Uterus (tissue), 4 donors: ENCODE measurements around the gene DNAJC9. TPM values are rescaled to one million over a fixed set of nuclear protein-coding genes. Genes with fewer than 3 reads are reported as not detected.

Experiments
- DNase-seq, 2 donors: peaks; one replicate each; pipeline ENCODE4 v3.0.0-alpha.2; 2019 to 2020
- H3K27ac ChIP-seq, 2 donors: fragments of 200-600 bp; sonication (generic); 1 replicate in 1 of 2; 2 replicates in 1 of 2; pipeline ENCODE4 v1.5.1; 2016 to 2018
- H3K27me3 ChIP-seq, 2 donors: fragments of 200-600 bp; sonication (generic); one replicate each; pipeline ENCODE4 v1.5.1; 2018 to 2019; ENCODE audit warnings: control low read depth in 1 of 2
- H3K36me3 ChIP-seq, 2 donors: fragments of 200-600 bp; sonication (generic); one replicate each; pipeline ENCODE4 v1.5.1; 2019; ENCODE audit warnings: control low read depth in 1 of 2
- H3K4me1 ChIP-seq, 2 donors: fragments of 200-600 bp; sonication (generic); one replicate each; pipeline ENCODE4 v1.5.1; 2018 to 2019; ENCODE audit warnings: control low read depth in 1 of 2
- H3K4me3 ChIP-seq, 2 donors: fragments of 200-600 bp; sonication (generic); 1 replicate in 1 of 2; 2 replicates in 1 of 2; pipeline ENCODE4 v1.5.1; 2018 to 2019; ENCODE audit warnings: mild to moderate bottlenecking in 1 of 2
- H3K9me3 ChIP-seq, 2 donors: fragments of 200-600 bp; sonication (generic); one replicate each; pipeline ENCODE4 v1.5.1; 2019; ENCODE audit warnings: control low read depth in 1 of 2
- POLR2A ChIP-seq, 2 donors: fragments of 450-650 bp; IDR thresholded peaks; one replicate each; pipeline ENCODE4 v1.6.1; 2016; ENCODE audit warnings: antibody characterized with exemption in 2 of 2, mild to moderate bottlenecking in 1 of 2, moderate library complexity in 1 of 2
- intact Hi-C: fragments of 100-400 bp; cut with DNase I; formaldehyde crosslinking; loops from one replicate; pipeline ENCODE4 v1.15.1; 2023; ENCODE audit warnings: low total_unique reads
- small RNA-seq: library from RNA; depleted of rRNA; stranded (forward); fragments of <200 nt; gene quantifications from one replicate; pipeline ENCODE3, GENCODE V24; 2016
- total RNA-seq, 4 donors: library from RNA; depleted of rRNA in 3 of 4; stranded (reverse); fragments of >200 nt in 3 of 4; gene quantifications; one replicate each; pipeline versions ENCODE4 v1.1.0 to v1.2.4, GENCODE V29; 2014 to 2023
- TF ChIP-seq, protein P1 (sequence below), 4 experiments: fragments of 200-600 bp in 2 of 4; fragments of 450-650 bp in 2 of 4; sonication (generic) in 2 of 4; IDR thresholded peaks; one replicate each; pipeline ENCODE4 v1.5.1; 2016 to 2019; ENCODE audit warnings: antibody characterized with exemption in 4 of 4, mild to moderate bottlenecking in 2 of 4, moderate library complexity in 1 of 4
- donor health status: DM: yes; HTN: yes; CAD: no.

Gene DNAJC9
- total RNA-seq, 4 donors from 2014 or later = 8.2 to 45.3 (median 19.3) TPM

DNA sequence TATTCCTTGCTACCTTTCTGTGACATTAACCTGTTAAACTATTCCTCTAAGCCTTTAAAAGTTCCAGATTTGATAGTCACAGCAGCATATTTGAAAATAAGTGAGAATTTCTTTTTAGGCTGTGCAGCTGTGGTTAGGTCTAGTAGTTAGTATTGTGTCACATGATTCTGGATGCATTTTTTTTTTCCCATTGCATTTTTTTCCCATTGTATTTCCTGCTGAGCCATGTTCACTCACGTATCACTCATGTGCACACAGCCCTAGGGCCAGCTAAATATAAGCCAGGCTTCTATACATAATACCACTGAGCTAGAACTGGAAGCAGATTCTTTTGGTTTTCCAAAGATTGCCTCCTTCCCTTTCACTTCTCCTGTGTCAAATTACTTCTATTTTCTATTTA lies 37.4 kb downstream of the DNAJC9 start:
- H3K36me3 ChIP-seq = no peaks in the 10 kb centered on the region

DNA sequence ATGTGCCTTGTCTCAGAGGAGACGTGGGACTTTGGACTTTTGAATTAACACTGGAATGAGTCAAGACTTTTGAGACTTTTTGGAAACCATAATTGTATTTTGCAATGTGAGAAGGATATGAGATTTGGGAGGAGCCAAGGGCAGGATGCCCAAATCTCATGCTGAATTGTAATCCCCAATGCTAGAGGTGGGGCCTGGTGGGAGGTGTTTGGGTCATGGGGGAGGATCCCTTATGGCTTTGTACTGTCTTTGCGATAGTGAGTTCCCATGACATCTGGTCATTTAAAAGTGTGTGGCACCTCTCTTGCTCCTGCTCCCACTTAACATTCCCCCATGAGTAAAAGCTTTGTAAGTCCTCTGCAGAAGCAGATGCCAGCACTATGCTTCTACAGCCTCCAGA lies 39.2 kb downstream of the DNAJC9 start:
- Histone ChIP-seq H3K4me1 (no peaks in the 10 kb centered on the region), H3K9me3 (no peaks in the 10 kb centered on the region), H3K27ac (no peak overlapping the region), H3K4me3 (no peak overlapping the region), H3K27me3 (no peaks in the 10 kb centered on the region), H3K36me3 (no peaks in the 10 kb centered on the region)
- DNase-seq = no peak
- TF ChIP-seq, protein P1, sequence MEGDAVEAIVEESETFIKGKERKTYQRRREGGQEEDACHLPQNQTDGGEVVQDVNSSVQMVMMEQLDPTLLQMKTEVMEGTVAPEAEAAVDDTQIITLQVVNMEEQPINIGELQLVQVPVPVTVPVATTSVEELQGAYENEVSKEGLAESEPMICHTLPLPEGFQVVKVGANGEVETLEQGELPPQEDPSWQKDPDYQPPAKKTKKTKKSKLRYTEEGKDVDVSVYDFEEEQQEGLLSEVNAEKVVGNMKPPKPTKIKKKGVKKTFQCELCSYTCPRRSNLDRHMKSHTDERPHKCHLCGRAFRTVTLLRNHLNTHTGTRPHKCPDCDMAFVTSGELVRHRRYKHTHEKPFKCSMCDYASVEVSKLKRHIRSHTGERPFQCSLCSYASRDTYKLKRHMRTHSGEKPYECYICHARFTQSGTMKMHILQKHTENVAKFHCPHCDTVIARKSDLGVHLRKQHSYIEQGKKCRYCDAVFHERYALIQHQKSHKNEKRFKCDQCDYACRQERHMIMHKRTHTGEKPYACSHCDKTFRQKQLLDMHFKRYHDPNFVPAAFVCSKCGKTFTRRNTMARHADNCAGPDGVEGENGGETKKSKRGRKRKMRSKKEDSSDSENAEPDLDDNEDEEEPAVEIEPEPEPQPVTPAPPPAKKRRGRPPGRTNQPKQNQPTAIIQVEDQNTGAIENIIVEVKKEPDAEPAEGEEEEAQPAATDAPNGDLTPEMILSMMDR (IDR thresholded peaks at IDR 0.05) = no peak
- intact Hi-C loops = no loop called here

More for the DNA sequence above, 37.4 kb downstream of the DNAJC9 start:
- no peak overlapping the region for H3K27ac ChIP-seq
- H3K4me3 ChIP-seq = no peak overlapping the region
- H3K27me3 ChIP-seq = no peaks in the 10 kb centered on the region
- TF ChIP-seq, protein P1 (IDR thresholded peaks at IDR 0.05) = no peak
- TF ChIP-seq POLR2A (IDR thresholded peaks at IDR 0.05) = no peak
- H3K9me3 ChIP-seq = no peaks in the 10 kb centered on the region
- DNase-seq = no peak
- intact Hi-C loops = no loop called here
- H3K4me1 ChIP-seq = no peaks in the 10 kb centered on the region

DNA sequence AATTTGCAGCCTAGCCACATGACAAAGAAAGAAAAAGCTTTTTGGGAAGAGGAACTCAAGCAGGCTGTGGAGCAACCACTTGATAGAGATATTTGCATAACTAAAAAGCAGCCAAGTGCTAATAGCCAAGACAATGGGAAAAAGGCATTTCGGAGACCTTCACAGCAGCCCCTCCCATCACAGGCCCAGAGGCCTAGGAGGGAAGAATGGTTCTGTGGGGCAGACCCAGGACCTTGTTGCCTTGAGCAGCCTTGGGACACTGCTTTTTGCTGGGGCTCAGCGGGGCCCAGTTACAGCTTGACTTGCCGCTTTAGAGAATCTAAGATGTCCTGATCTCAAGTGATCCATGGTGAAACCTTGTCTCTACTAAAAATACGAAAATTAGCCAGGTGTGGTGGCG lies 40.7 kb downstream of the DNAJC9 start:
- no peak overlapping the region for H3K27ac ChIP-seq
- intact Hi-C loops = no loop called here
- H3K36me3 ChIP-seq = no peaks in the 10 kb centered on the region
- H3K4me1 ChIP-seq = no peaks in the 10 kb centered on the region
- TF ChIP-seq POLR2A (IDR thresholded peaks at IDR 0.05) = no peak
- TF ChIP-seq, protein P1 (IDR thresholded peaks at IDR 0.05) = no peak
- DNase-seq = no peak
- H3K9me3 ChIP-seq = no peaks in the 10 kb centered on the region
- H3K4me3 ChIP-seq = no peak overlapping the region
- H3K27me3 ChIP-seq = no peaks in the 10 kb centered on the region

DNA sequence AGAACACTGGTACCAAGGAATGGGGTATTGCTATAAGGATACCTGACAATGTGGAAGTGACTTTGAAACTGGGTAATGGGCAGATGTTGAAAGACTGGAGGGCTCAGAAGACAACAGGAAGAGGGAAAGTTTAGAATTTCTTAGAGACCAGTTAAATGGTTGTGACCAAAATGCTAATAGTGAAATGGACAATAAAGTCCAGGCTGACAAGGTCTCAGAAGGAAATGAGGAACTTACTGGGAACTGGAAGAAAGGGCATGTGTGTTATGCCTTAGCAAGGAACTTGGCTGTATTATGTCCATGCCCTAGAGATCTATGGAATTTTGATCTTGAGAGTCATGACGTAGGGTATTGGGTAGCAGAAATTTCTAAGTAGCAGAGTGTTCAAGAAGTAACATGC lies 41.2 kb downstream of the DNAJC9 start:
- Histone ChIP-seq H3K27ac (no peak overlapping the region), H3K36me3 (no peaks in the 10 kb centered on the region), H3K4me3 (no peak overlapping the region), H3K9me3 (no peaks in the 10 kb centered on the region), H3K27me3 (no peaks in the 10 kb centered on the region), H3K4me1 (no peaks in the 10 kb centered on the region)
- TF ChIP-seq POLR2A (IDR thresholded peaks at IDR 0.05) = no peak
- TF ChIP-seq, protein P1 (IDR thresholded peaks at IDR 0.05) = no peak
- intact Hi-C loops = no loop called here
- DNase-seq = no peak

DNA sequence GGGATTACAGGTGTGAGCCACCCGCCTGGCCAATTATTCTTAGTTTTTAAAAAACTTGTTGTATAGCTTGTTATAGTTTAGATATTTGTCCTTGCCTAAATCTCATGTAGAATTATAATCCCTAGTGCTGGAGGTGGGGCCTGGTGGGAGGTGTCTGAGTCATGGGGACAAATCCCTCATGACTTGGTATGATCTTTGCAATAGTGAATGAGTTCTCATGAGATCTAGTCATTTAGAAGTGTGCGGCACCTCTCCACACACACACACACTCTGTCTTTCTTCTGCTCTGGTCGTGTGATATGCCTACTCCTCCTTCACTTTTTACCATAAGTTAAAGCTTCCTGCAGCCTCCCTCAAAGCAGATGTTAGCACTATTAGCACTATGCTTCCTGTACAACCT lies 42.0 kb downstream of the DNAJC9 start:
- TF ChIP-seq, protein P1 (IDR thresholded peaks at IDR 0.05) = no peak
- no peak for TF ChIP-seq POLR2A (IDR thresholded peaks at IDR 0.05)
- Histone ChIP-seq H3K27ac (no peak overlapping the region), H3K36me3 (no peaks in the 10 kb centered on the region), H3K4me1 (no peaks in the 10 kb centered on the region), H3K27me3 (no peaks in the 10 kb centered on the region), H3K4me3 (no peak overlapping the region), H3K9me3 (no peaks in the 10 kb centered on the region)
- no peak for DNase-seq
- intact Hi-C loops = no loop called here

Small RNAs within 50 kb of the gene (small RNA-seq; reads per million reads assigned to genes)
- gene RF00019 (not detected), gene RNU6-833P (not detected)

Other genes starting within 250 kb of the DNAJC9 start
- gene P4HA1, start 150.4 kb downstream of the DNAJC9 start, total RNA-seq = 100 to 1,000 TPM in 1 of 4 donors, 10 to 100 TPM in 3; 17.7 to 154 (median 31.2) TPM
- gene NUDT13, start 136.8 kb downstream of the DNAJC9 start, total RNA-seq = 1 to 10 TPM in 2 of 4 donors, under 1 TPM in 1, not detected in 1; 0.51 to 1.8 (median 1.1) TPM
- 10 to 100 TPM; 18.4 to 37.8 (median 36.0) TPM for gene ECD, start 79.2 kb downstream of the DNAJC9 start, total RNA-seq
- 10 to 100 TPM; 11.0 to 37.4 (median 19.0) TPM for gene FAM149B1, start 79.1 kb downstream of the DNAJC9 start, total RNA-seq
- 10 to 100 TPM in 3 of 4 donors, 1 to 10 TPM in 1; 6.8 to 67.7 (median 54.0) TPM for gene MRPS16, start 5.4 kb upstream of the DNAJC9 start, total RNA-seq
- 10 to 100 TPM in 1 of 4 donors, 1 to 10 TPM in 3; 1.5 to 11.3 (median 3.0) TPM for gene CFAP70, start 111.6 kb upstream of the DNAJC9 start, total RNA-seq
- gene ANXA7, start 166.8 kb upstream of the DNAJC9 start, total RNA-seq = 100 to 1,000 TPM in 1 of 4 donors, 10 to 100 TPM in 3; 42.3 to 106 (median 65.6) TPM
- 1 to 10 TPM in 2 of 4 donors, under 1 TPM in 1, not detected in 1; 0.51 to 7.3 (median 5.5) TPM for gene MSS51, start 186.3 kb upstream of the DNAJC9 start, total RNA-seq
- gene PPP3CB, start 248.8 kb upstream of the DNAJC9 start, total RNA-seq = 10 to 100 TPM; 40.0 to 80.5 (median 70.1) TPM